HepG2 (cell line): Measurements from ENCODE around the gene ZKSCAN1. TPM values are rescaled to one million over a fixed set of nuclear protein-coding genes. Genes with fewer than 3 reads are reported as not detected.

Experiments used
- CCAR2 ChIP-seq: fragments of 200-400 bp; formaldehyde crosslinking; optimal IDR thresholded peaks from 2 replicates; pipeline ENCODE3; 2018; ENCODE audit warnings: low read depth, mild to moderate bottlenecking, low read length, moderate library complexity
- ERF ChIP-seq: IDR thresholded peaks from 2 replicates; pipeline ENCODE4 v1.6.1; 2018; ENCODE audit warnings: missing biosample characterization, missing genetic modification reagents
- GATAD2A ChIP-seq: IDR thresholded peaks from 2 replicates; pipeline ENCODE4 v1.6.1; 2016
- HOXA7 ChIP-seq: sonication (generic); formaldehyde crosslinking; IDR thresholded peaks from 2 replicates; pipeline ENCODE4 v1.8.1; 2022; ENCODE audit warnings: mild to moderate bottlenecking, missing genetic modification reagents, moderate library complexity
- NFE2 ChIP-seq: sonication (generic); formaldehyde crosslinking; IDR thresholded peaks from 2 replicates; pipeline ENCODE4 v1.4.0; 2020; ENCODE audit warnings: missing genetic modification reagents
- PATZ1 ChIP-seq: sonication (generic); formaldehyde crosslinking; IDR thresholded peaks from 2 replicates; pipeline ENCODE4 v1.4.0; 2020; ENCODE audit warnings: missing genetic modification reagents
- POLR2AphosphoS2 ChIP-seq: IDR thresholded peaks from 2 replicates; pipeline ENCODE4 v1.6.1; 2011; ENCODE audit warnings: low read depth, low read length, improper control_type of control experiment
- RAD51 ChIP-seq: fragments of 450-650 bp; IDR thresholded peaks from 2 replicates; pipeline ENCODE4 v1.6.1; 2016; ENCODE audit warnings: borderline replicate concordance
- ZBTB33 ChIP-seq: sonication (generic); formaldehyde crosslinking; IDR thresholded peaks from 2 replicates; pipeline ENCODE4 v1.4.0; 2020; ENCODE audit warnings: missing genetic modification reagents
- ZFP82 ChIP-seq: sonication (generic); formaldehyde crosslinking; IDR thresholded peaks from 2 replicates; pipeline ENCODE4 v1.5.1; 2020; ENCODE audit warnings: mild to moderate bottlenecking, missing genetic modification reagents, borderline replicate concordance
- ZHX1 ChIP-seq: sonication (generic); formaldehyde crosslinking; IDR thresholded peaks from 2 replicates; pipeline ENCODE4 v1.8.1; 2022; ENCODE audit warnings: low read depth, mild to moderate bottlenecking, missing genetic modification reagents
- ZNF160 ChIP-seq: sonication (generic); formaldehyde crosslinking; IDR thresholded peaks from 2 replicates; pipeline ENCODE4 v1.8.0; 2022; ENCODE audit warnings: mild to moderate bottlenecking, inconsistent platforms, missing genetic modification reagents
- ZNF232 ChIP-seq: sonication (generic); formaldehyde crosslinking; IDR thresholded peaks from 2 replicates; pipeline ENCODE4 v1.4.0; 2020; ENCODE audit warnings: missing genetic modification reagents, borderline replicate concordance
- ZNF263 ChIP-seq: sonication (generic); formaldehyde crosslinking; IDR thresholded peaks from 2 replicates; pipeline ENCODE4 v1.4.0; 2020; ENCODE audit warnings: missing genetic modification reagents
- ZNF292 ChIP-seq: sonication (generic); formaldehyde crosslinking; IDR thresholded peaks from 2 replicates; pipeline ENCODE4 v1.8.1; 2022; ENCODE audit warnings: mild to moderate bottlenecking, low read depth, missing genetic modification reagents, borderline replicate concordance
- ZNF597 ChIP-seq: sonication (generic); formaldehyde crosslinking; IDR thresholded peaks from 2 replicates; pipeline ENCODE4 v1.5.0; 2020; ENCODE audit warnings: missing genetic modification reagents
- ZSCAN31 ChIP-seq: sonication (generic); formaldehyde crosslinking; IDR thresholded peaks from 2 replicates; pipeline ENCODE4 v1.5.0; 2020; ENCODE audit warnings: low read depth, mild to moderate bottlenecking, missing genetic modification reagents
- polyA plus RNA-seq, 8 experiments: library from polyadenylated mRNA; depleted of rRNA in 3 of 8; stranded (reverse) in 7 of 8; unstranded in 1 of 8; fragments of >200 nt; fragmentation: Illumina TruSeq in 4 of 8; extraction: Trizol in 4 of 8; gene quantifications; 2 replicates each; pipeline versions ENCODE4 v1.2.1 to v1.2.3, GENCODE V29; 2011 to 2016; ENCODE audit warnings: low read depth in 4 of 8, missing spikeins in 1 of 8, mixed read lengths in 1 of 8; ENCODE audit not compliant: insufficient read depth in 1 of 8
- total RNA-seq, 5 experiments: library from RNA; depleted of rRNA; stranded (reverse); fragments of >200 nt; fragmentation: Illumina TruSeq; extraction: Trizol; gene quantifications; 2 replicates each; pipeline ENCODE4 v1.2.3, GENCODE V29; 2016; ENCODE audit warnings: low read depth in 1 of 5

The ZKSCAN1 gene
- total and polyA plus RNA-seq, 2 of the 13 experiments (the other 11 are each of a cell fraction or from before 2014, with no cell fraction given): 46.4 to 60.6 TPM

- TF ChIP-seq ZHX1 (CRISPR knock-in tag) (no peak), CCAR2 (no peak), POLR2AphosphoS2 (no peak; the same call in 1 of the 2 replicates), ZNF160 (CRISPR knock-in tag) (no peak; the same call in 1 of the 2 replicates), ZSCAN31 (CRISPR knock-in tag) (peak; percentile 90), RAD51 (no peak), NFE2 (CRISPR knock-in tag) (no peak), PATZ1 (CRISPR knock-in tag) (peak; percentile 54), ERF (CRISPR knock-in tag) (peak; percentile 92), ZBTB33 (CRISPR knock-in tag) (no peak), GATAD2A (peak; percentile 63; the same call in 1 of the 2 replicates), ZNF232 (peak; percentile 73; the same call in 1 of the 2 replicates), HOXA7 (no peak), ZFP82 (CRISPR knock-in tag) (peak; percentile 69; the same call in 1 of the 2 replicates), ZNF292 (CRISPR knock-in tag) (no peak), ZNF597 (no peak), ZNF263 (no peak; the same call in 1 of the 2 replicates)
Measured at GRCh38 chr7:100015232-100016214, at the start of gene ZKSCAN1 (continued).
